Astrocyte (in vitro differentiated cells and primary cell): Measurements from ENCODE around the gene SLC25A42. TPM values are rescaled to one million over a fixed set of nuclear protein-coding genes. Genes with fewer than 3 reads are reported as not detected.

Experiments used
- DNase-seq: peaks from one replicate; pipeline ENCODE4 v3.0.0-alpha.2; 2010; ENCODE audit warnings: low read depth
- FAIRE-seq: peaks from 2 replicates; lab custom pipeline; 2011; peaks lifted over from hg19 to GRCh38; lab: Jason Lieb, UNC
- H2AFZ ChIP-seq: 2 replicates; pipeline ENCODE4 v1.6.0; 2012; ENCODE audit warnings: low read depth, low read length, inconsistent platforms
- H3K27ac ChIP-seq: 2 replicates; pipeline ENCODE4 v1.5.1; 2011; ENCODE audit warnings: low read depth, low read length, inconsistent platforms
- H3K27me3 ChIP-seq: 2 replicates; pipeline ENCODE4 v1.6.0; 2011; ENCODE audit warnings: low read length, inconsistent platforms; ENCODE audit not compliant: insufficient read depth
- H3K36me3 ChIP-seq: 2 replicates; pipeline ENCODE4 v1.5.1; 2011; ENCODE audit warnings: low read length, inconsistent platforms; ENCODE audit not compliant: insufficient read depth
- H3K4me1 ChIP-seq: 2 replicates; pipeline ENCODE4 v1.5.1; 2011; ENCODE audit warnings: low read length, inconsistent platforms; ENCODE audit not compliant: insufficient read depth
- H3K4me2 ChIP-seq: 2 replicates; pipeline ENCODE4 v1.6.0; 2012; ENCODE audit warnings: low read length, inconsistent platforms
- H3K4me3 ChIP-seq: 2 replicates; pipeline ENCODE4 v1.5.1; 2011; ENCODE audit warnings: low read depth, mild to moderate bottlenecking, low read length, inconsistent platforms; ENCODE audit not compliant: insufficient read depth
- H3K79me2 ChIP-seq: 2 replicates; pipeline ENCODE4 v1.6.0; 2012; ENCODE audit warnings: mild to moderate bottlenecking, low read length, inconsistent platforms; ENCODE audit not compliant: insufficient read depth
- H3K9ac ChIP-seq: 2 replicates; pipeline ENCODE4 v1.6.0; 2012; ENCODE audit warnings: mild to moderate bottlenecking, low read length, inconsistent platforms
- H3K9me3 ChIP-seq: 2 replicates; pipeline ENCODE4 v1.5.1; 2012; ENCODE audit warnings: low read depth, mild to moderate bottlenecking, low read length, inconsistent platforms; ENCODE audit not compliant: insufficient read depth
- H4K20me1 ChIP-seq: 2 replicates; pipeline ENCODE4 v1.6.0; 2012; ENCODE audit warnings: low read length, inconsistent platforms; ENCODE audit not compliant: insufficient read depth
- H3K27ac Mint-ChIP-seq: one replicate; pipeline ENCODE4 v1.8.0; 2021; ENCODE audit warnings: mild to moderate bottlenecking, mixed read lengths; ENCODE audit not compliant: unreplicated experiment
- H3K27me3 Mint-ChIP-seq: one replicate; pipeline ENCODE4 v1.8.0; 2021; ENCODE audit warnings: low read depth, mixed read lengths; ENCODE audit not compliant: unreplicated experiment
- H3K36me3 Mint-ChIP-seq: one replicate; pipeline ENCODE4 v1.8.0; 2021; ENCODE audit warnings: low read depth, mixed read lengths; ENCODE audit not compliant: unreplicated experiment
- H3K4me1 Mint-ChIP-seq: one replicate; pipeline ENCODE4 v1.8.0; 2021; ENCODE audit warnings: low read depth, mixed read lengths; ENCODE audit not compliant: unreplicated experiment
- H3K4me3 Mint-ChIP-seq: one replicate; pipeline ENCODE4 v1.8.0; 2021; ENCODE audit warnings: mild to moderate bottlenecking, moderate library complexity, mixed read lengths; ENCODE audit not compliant: unreplicated experiment
- H3K9me3 Mint-ChIP-seq: one replicate; pipeline ENCODE4 v1.8.0; 2021; ENCODE audit warnings: mild to moderate bottlenecking, mixed read lengths; ENCODE audit not compliant: unreplicated experiment
- EZH2 ChIP-seq: IDR thresholded peaks from 2 replicates; pipeline ENCODE4 v1.6.1; 2012; ENCODE audit warnings: mild to moderate bottlenecking, low read length, inconsistent platforms; ENCODE audit not compliant: insufficient read depth
- total RNA-seq: library from RNA; stranded (reverse); gene quantifications from 2 replicates; pipeline ENCODE4 v1.2.1, GENCODE V29; 2021
- TF ChIP-seq, protein P1 (sequence below): IDR thresholded peaks from 2 replicates; pipeline ENCODE4 v1.5.1; 2011; ENCODE audit warnings: low read depth, mild to moderate bottlenecking, inconsistent platforms, low read length, moderate library complexity; ENCODE audit not compliant: insufficient read depth

The SLC25A42 gene
- total RNA-seq, 1 donor from 2014 or later = 7.6 TPM

DNA sequence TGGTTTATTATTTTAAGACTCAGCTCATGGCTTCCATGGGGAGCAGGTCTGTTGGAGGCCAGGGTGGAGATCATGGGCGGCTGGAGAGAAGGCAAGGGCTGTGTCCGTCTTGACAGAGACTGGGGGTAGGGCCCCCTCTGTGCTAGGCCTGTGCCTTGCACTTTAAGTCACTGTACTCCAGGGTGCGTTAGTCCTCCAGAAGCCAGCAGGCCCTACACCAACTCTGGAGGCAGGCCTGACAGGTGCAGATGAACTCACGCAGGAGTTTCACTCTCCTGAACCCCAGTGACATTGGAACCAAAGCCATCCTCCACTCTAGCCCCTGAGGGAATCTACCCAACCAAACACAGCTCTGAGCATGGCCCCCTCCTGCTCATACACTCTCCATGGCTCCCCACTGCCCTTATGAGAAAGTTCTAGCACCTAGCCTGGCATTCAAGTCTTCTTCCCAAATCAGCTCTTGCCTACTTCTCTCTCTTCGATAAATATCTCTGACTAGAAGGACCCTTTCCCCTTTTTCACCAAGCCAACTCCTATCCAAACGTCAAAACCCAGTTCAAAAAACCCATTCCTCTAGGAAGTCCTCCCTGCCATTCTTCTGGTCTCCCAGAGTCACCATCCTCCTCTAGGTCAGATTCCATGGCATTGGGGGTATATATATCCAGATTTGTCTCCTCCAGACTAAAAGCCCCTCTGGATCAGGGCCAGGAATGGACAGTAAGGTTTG lies 91.1 kb downstream of the SLC25A42 start:
- Histone ChIP-seq H3K27ac (no peak overlapping the region), H3K27me3 (no peaks in the 10 kb centered on the region), H2AFZ (no peak overlapping the region), H4K20me1 (no peaks in the 10 kb centered on the region), H3K4me3 (no peak overlapping the region), H3K9me3 (no peaks in the 10 kb centered on the region), H3K79me2 (no peaks in the 10 kb centered on the region), H3K4me2 (no peak overlapping the region), H3K4me1 (no peaks in the 10 kb centered on the region), H3K9ac (no peak overlapping the region), H3K36me3 (no peaks in the 10 kb centered on the region)
- TF ChIP-seq, protein P1, sequence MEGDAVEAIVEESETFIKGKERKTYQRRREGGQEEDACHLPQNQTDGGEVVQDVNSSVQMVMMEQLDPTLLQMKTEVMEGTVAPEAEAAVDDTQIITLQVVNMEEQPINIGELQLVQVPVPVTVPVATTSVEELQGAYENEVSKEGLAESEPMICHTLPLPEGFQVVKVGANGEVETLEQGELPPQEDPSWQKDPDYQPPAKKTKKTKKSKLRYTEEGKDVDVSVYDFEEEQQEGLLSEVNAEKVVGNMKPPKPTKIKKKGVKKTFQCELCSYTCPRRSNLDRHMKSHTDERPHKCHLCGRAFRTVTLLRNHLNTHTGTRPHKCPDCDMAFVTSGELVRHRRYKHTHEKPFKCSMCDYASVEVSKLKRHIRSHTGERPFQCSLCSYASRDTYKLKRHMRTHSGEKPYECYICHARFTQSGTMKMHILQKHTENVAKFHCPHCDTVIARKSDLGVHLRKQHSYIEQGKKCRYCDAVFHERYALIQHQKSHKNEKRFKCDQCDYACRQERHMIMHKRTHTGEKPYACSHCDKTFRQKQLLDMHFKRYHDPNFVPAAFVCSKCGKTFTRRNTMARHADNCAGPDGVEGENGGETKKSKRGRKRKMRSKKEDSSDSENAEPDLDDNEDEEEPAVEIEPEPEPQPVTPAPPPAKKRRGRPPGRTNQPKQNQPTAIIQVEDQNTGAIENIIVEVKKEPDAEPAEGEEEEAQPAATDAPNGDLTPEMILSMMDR = no peak
- TF ChIP-seq EZH2 = no peak
- no peak overlapping the region for H3K4me3 Mint-ChIP-seq
- H3K4me1 Mint-ChIP-seq = no peaks in the 10 kb centered on the region
- peaks cover 22% of the 10 kb centered on the region for H3K27me3 Mint-ChIP-seq
- no peak overlapping the region for H3K27ac Mint-ChIP-seq
- H3K9me3 Mint-ChIP-seq = peaks cover 8% of the 10 kb centered on the region
- DNase-seq (no peak), FAIRE-seq (no peak)
- peaks cover 11% of the 10 kb centered on the region for H3K36me3 Mint-ChIP-seq

DNA sequence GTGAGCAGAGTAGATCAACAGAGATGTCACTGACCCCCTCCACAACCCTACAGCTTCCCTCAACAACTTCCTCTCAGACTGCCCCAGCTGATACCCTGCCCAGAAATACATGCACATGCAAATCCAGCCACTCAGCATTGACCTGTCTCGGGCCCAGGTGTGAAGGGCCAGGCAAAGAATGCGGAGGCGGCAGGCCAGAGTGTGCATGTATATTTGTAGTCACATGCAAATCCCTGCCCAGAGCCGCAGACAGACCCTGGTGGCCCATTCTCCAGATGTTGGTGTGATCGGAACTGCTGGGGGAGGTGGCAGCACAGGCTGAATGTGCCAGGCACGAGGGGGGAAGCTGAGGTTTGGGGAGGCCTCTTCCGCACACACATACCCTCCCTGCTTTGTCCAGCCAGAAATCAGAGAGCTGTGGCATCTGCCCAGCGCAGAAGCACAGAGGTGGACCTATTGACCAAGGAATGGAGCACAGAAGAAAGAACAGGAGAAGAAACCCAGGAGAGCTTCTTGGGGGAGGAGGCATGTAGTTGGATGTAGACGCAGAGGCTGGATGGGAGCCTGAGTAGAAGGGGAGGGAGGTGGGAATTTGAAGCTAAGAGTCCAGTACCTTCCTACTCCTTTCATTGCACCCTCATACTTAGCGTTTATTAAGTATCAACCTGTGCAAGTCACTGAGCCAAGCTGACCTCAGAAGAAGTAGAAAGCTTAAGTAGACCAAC lies 91.9 kb downstream of the SLC25A42 start:
- Histone ChIP-seq H3K27ac (no peak overlapping the region), H3K9ac (no peak overlapping the region), H3K4me1 (no peaks in the 10 kb centered on the region), H3K36me3 (no peaks in the 10 kb centered on the region), H3K4me2 (no peak overlapping the region), H3K79me2 (no peaks in the 10 kb centered on the region), H3K4me3 (no peak overlapping the region), H2AFZ (no peak overlapping the region), H3K9me3 (no peaks in the 10 kb centered on the region), H3K27me3 (no peaks in the 10 kb centered on the region), H4K20me1 (no peaks in the 10 kb centered on the region)
- no peaks in the 10 kb centered on the region for H3K4me1 Mint-ChIP-seq
- H3K9me3 Mint-ChIP-seq = peaks cover 8% of the 10 kb centered on the region
- H3K27ac Mint-ChIP-seq = no peak overlapping the region
- no peak overlapping the region for H3K4me3 Mint-ChIP-seq
- no peak for TF ChIP-seq EZH2
- TF ChIP-seq, protein P1 = no peak
- FAIRE-seq = no peak
- DNase-seq = no peak
- peaks cover 22% of the 10 kb centered on the region for H3K27me3 Mint-ChIP-seq
- H3K36me3 Mint-ChIP-seq = peaks cover 11% of the 10 kb centered on the region
